DND-41 (cell line): ENCODE measurements around the gene CFAP90.

Source experiments
- CTCF ChIP-seq: IDR thresholded peaks from 2 replicates; pipeline ENCODE4 v1.5.1; 2012; ENCODE audit warnings: borderline replicate concordance, low read length, moderate library complexity, mild to moderate bottlenecking; ENCODE audit not compliant: poor library complexity, severe bottlenecking; ENCODE audit errors: extremely low read depth
- EZH2 ChIP-seq: IDR thresholded peaks from 3 replicates; pipeline ENCODE4 v1.6.1; 2012; ENCODE audit warnings: borderline replicate concordance, low read depth, mild to moderate bottlenecking, moderate library complexity, low read length, inconsistent platforms; ENCODE audit not compliant: severe bottlenecking

- no peak for TF ChIP-seq CTCF
- no peak for TF ChIP-seq EZH2
Measured at GRCh38 chr5:7842531-7842930, 8.4 kb downstream of the CFAP90 start.
